ENCODE data around the gene ZFAND3. TPM values are rescaled to one million over a fixed set of nuclear protein-coding genes. Genes with fewer than 3 reads are reported as not detected.
"Not testable (repeated sequence)": the region's sequence is repeated elsewhere in the genome, so short reads cannot be mapped to it uniquely, and the experiment has no call there.

The ZFAND3 gene
- polyA plus RNA-seq, 3 donors, result 149 to 158 (median 150) TPM

GRCh38 chr6:38039502-38039901 lies 220.0 kb downstream of the ZFAND3 start:
- DNase-seq (ENCODE audit: extremely low read depth in 1 of 11, low read depth in 9 of 11, low spot score in 4 of 11), result no peak

GRCh38 chr6:38040254-38040653 lies 220.7 kb downstream of the ZFAND3 start:
- DNase-seq (ENCODE audit: extremely low read depth in 1 of 11, low read depth in 9 of 11, low spot score in 4 of 11), result no peak

GRCh38 chr6:38043259-38043753 lies 223.8 kb downstream of the ZFAND3 start:
- no peak for DNase-seq (ENCODE audit: extremely low read depth in 1 of 11, low read depth in 9 of 11, low spot score in 4 of 11)

- no peak for DNase-seq (ENCODE audit: extremely low read depth in 1 of 11, low read depth in 9 of 11, low spot score in 4 of 11)
Observed at GRCh38 chr6:38045701-38046305, 226.3 kb downstream of the ZFAND3 start.

GRCh38 chr6:38047562-38047961 lies 228.0 kb downstream of the ZFAND3 start:
- no peak for DNase-seq (ENCODE audit: extremely low read depth in 1 of 11, low read depth in 9 of 11, low spot score in 4 of 11)

- not testable (repeated sequence) for DNase-seq (ENCODE audit: extremely low read depth in 1 of 11, low read depth in 9 of 11, low spot score in 4 of 11)
Observed at GRCh38 chr6:38049861-38050397, 230.4 kb downstream of the ZFAND3 start.

- no peak for DNase-seq (ENCODE audit: extremely low read depth in 1 of 11, low read depth in 9 of 11, low spot score in 4 of 11)
Observed at GRCh38 chr6:38051819-38052434, 232.4 kb downstream of the ZFAND3 start.

GRCh38 chr6:38054527-38055202 lies 235.1 kb downstream of the ZFAND3 start:
- DNase-seq (ENCODE audit: extremely low read depth in 1 of 11, low read depth in 9 of 11, low spot score in 4 of 11), result no peak

- DNase-seq (ENCODE audit: extremely low read depth in 1 of 11, low read depth in 9 of 11, low spot score in 4 of 11), result no peak
Observed at GRCh38 chr6:38055203-38055589, 235.7 kb downstream of the ZFAND3 start.

- no peak for DNase-seq (ENCODE audit: extremely low read depth in 1 of 11, low read depth in 9 of 11, low spot score in 4 of 11)
Observed at GRCh38 chr6:38056361-38056760, 236.8 kb downstream of the ZFAND3 start.

- DNase-seq (ENCODE audit: extremely low read depth in 1 of 11, low read depth in 9 of 11, low spot score in 4 of 11), result no peak
Observed at GRCh38 chr6:38057994-38058393, 238.5 kb downstream of the ZFAND3 start.

- DNase-seq (ENCODE audit: extremely low read depth in 1 of 11, low read depth in 9 of 11, low spot score in 4 of 11), result no peak
Observed at GRCh38 chr6:38062066-38062465, 242.5 kb downstream of the ZFAND3 start.

GRCh38 chr6:38063973-38064372 lies 244.4 kb downstream of the ZFAND3 start:
- DNase-seq (ENCODE audit: extremely low read depth in 1 of 11, low read depth in 9 of 11, low spot score in 4 of 11), result no peak

GRCh38 chr6:38064431-38064830 lies 244.9 kb downstream of the ZFAND3 start:
- no peak for DNase-seq (ENCODE audit: extremely low read depth in 1 of 11, low read depth in 9 of 11, low spot score in 4 of 11)

- DNase-seq (ENCODE audit: extremely low read depth in 1 of 11, low read depth in 9 of 11, low spot score in 4 of 11), result no peak
Observed at GRCh38 chr6:38065734-38066305, 246.3 kb downstream of the ZFAND3 start.

- DNase-seq (ENCODE audit: extremely low read depth in 1 of 11, low read depth in 9 of 11, low spot score in 4 of 11), result no peak
Observed at GRCh38 chr6:38067263-38067980, 247.9 kb downstream of the ZFAND3 start.

- DNase-seq (ENCODE audit: extremely low read depth in 1 of 11, low read depth in 9 of 11, low spot score in 4 of 11), result peak in 4 of 11 donors; percentile 15 to 25 (median 17)
Observed at GRCh38 chr6:38068854-38069590, 249.5 kb downstream of the ZFAND3 start.

- DNase-seq (ENCODE audit: extremely low read depth in 1 of 11, low read depth in 9 of 11, low spot score in 4 of 11), result no peak
Observed at GRCh38 chr6:38077488-38078030, 258.0 kb downstream of the ZFAND3 start.

Measured in renal cortex interstitium (tissue), 11 donors.